Renal pelvis (tissue), 4 donors: ENCODE measurements around the gene INPP4B. TPM values are rescaled to one million over a fixed set of nuclear protein-coding genes. Genes with fewer than 3 reads are reported as not detected.
"Not testable (repeated sequence)": the region's sequence is repeated elsewhere in the genome, so short reads cannot be mapped to it uniquely, and the experiment has no call there.

Source experiments
- DNase-seq: peaks from one replicate; pipeline ENCODE4 v3.0.0-alpha.2; 2013
- polyA plus RNA-seq, 3 donors: library from polyadenylated mRNA; unstranded; fragments of 120-200 nt; gene quantifications; one replicate each; pipeline ENCODE4 v1.2.1, GENCODE V29; 2013; ENCODE audit not compliant: insufficient read length in 3 of 3

INPP4B gene
- polyA plus RNA-seq, 3 donors = 8.4 to 9.4 (median 8.4) TPM

DNA sequence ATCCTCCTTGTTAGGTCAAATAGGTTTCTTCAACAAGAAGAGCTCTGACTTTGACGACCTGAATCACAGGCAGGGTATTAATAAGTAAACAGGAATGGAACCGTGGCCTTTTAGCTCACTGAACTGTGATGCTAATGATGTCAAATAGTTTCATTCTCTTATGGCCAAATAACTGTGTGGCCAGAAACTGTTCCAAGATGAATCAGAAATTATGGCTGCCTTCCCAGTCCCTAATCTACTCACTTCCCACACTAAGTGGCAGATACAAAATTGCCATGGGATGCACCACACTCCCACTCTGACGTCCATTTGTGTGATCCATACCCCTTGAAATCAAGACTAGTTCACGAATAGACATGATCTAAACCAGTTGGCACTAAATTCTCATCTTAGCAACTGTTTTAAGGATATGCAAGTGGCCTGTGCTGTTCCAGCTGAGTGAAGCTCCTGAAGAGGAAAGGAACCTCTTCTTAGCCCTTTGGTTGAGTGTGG lies 754.4 kb downstream of the INPP4B start:
- DNase-seq = no peak

DNA sequence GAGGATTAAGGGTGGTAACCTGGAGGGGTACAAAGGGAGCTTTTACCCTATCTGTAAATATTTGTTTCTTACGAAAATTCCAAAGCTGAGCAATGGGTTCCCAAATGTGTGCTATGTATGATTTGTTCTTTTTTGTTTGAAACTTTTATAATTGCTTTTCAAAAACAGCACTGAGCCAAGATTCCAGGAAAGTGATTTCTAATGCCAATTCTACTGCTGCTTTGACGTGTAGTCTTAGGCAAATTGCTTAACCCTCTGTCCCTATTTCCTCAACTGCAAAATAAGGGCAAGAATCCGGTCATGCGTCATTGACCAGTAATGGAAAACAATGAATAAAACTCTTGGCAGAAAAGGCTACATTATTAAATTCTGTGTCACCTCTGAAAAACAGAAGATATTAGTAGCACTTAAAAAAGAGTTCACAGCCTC lies 755.0 kb downstream of the INPP4B start:
- no peak for DNase-seq

DNA sequence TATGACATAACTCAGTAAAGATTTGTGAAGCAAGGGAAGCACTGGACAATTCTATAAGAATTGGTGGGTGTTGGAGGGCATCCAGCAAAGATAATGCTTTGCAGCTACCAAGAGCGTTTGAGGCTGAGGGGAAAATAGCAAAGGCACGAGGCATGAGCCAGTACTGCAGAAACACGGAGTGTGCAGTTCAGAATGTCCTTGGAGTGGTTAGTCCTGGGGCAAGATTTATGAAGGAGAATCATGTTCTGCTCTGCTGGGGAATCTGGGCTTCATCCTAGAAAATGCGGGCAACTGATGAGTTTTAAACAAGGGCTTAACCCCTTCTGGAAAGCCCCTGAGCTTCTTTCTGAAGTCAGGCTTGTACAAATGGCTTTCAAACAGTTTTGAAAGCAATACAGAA lies 757.2 kb downstream of the INPP4B start:
- no peak for DNase-seq

DNA sequence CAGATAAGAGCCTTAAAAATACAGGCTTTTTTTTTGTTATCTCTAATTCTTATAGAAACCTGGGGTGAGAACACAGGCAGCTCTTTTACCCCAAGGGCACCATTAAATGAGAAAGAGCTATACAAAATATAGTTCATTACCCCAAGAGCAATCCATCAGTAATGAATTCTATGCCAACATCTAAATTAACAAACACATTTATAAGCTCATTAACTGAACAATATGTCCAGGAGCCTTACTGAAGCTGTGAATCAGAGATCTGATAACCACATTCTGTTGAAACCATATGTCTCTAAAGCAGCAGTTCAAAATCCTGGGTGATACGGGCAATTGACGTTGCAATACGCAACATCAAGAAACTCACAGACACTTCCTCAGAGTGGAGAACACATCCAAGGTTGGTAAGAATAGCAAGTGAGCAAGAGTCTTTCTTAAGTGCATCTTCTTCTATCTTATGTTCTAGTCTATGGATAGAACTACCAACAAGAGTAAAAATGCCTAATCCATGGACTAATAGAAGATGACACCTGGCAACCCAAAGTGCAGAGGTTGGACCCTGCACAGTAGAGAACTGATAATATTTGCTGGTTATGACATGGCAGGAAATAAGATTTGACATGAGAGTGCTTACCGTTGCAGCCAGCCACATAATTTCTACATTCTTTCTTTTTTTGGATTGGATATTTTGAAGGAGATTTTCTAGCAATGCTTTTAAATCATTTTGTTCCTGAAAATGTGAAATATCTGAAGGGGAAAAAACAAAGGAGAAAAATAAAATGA lies 760.4 kb downstream of the INPP4B start:
- DNase-seq = no peak

DNA sequence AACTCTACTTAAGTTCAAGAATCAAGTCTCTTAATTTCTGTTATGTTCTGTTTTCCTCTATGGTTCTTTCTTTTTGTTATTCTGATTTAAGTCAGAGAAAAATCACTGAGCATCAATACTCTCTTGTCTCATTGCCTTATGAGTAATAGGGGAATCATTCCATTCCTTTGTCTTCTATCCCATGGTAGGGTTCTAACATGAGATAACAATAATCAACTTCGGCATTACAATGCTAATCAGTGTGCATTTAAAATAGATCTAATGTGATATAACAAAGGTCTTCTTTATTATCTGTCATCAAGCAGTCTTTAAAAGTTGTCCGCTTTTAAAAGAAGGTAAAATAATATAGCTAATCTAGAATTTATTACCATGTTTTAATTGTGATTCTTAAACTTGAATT lies 762.8 kb downstream of the INPP4B start:
- no peak for DNase-seq

DNA sequence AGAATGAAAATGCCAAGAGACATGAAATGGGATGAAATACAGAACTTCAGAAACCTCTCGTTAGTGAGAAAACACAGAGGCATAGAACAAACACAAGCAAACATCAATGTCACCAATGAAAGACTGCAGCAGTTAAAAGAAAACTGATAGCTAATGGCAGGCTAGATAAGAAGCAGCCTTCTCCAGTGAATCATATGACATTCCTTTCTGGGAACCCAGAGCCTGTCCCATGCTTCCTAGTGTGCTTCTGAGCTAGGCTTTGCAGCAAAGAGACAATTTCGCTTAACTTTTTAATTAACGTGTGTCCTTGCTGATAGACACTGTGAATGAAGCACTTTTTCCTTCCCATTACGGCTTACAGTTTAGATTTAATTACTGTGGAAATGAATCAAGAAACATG lies 765.1 kb downstream of the INPP4B start:
- DNase-seq = no peak

DNA sequence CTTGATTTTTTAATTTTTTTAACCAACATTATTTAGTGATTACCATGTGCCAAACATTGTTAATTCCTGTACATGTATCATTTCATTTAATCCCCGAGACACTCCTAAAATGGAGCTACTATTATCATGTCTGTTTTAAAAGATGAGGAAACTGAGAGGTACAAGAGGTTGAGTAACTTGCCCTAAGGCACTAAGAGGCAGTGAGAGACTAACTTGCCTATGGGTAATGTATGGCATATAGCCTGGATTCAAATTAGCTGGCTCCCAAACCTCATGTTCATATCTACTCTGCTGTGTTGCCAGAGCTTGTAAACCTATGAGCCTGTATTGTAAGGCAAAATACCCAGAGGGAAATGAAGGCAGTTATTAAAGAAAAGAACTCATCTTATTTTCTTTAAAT lies 766.1 kb downstream of the INPP4B start:
- DNase-seq = no peak

DNA sequence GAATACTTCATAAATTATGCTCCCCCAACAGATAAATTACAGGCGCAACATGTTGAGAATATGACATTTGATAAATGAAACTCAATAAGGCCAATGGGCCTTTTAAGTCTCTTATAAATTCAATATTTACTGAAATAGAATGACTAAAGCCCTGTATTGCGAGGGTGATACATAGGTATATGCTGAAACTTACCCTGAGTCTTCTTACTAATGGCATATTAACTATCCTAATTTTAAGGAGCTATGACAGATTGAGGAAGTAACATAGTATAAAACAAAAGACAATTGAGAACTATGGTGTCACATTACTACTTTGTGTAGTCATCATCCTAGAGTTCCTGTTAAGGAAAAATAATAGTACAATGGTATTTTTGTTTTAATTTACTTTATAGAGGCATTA lies 769.1 kb downstream of the INPP4B start:
- DNase-seq = no peak

DNA sequence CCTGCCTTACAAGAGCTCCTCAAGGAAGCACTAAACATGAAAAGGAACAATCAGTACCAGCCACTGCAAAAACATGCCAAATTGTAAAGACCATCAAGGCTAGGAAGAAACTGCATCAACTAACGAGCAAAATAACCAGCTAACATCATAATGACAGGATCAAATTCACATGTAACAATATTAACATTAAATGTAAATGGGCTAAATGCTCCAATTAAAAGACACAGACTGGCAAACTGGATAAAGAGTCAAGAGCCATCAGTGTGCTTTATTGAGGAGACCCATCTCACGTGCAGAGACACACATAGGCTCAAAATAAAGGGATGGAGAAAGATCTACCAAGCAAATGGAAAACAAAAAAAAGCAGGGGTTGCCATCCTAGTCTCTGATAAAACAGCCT lies 777.8 kb downstream of the INPP4B start:
- not testable (repeated sequence) for DNase-seq

DNA sequence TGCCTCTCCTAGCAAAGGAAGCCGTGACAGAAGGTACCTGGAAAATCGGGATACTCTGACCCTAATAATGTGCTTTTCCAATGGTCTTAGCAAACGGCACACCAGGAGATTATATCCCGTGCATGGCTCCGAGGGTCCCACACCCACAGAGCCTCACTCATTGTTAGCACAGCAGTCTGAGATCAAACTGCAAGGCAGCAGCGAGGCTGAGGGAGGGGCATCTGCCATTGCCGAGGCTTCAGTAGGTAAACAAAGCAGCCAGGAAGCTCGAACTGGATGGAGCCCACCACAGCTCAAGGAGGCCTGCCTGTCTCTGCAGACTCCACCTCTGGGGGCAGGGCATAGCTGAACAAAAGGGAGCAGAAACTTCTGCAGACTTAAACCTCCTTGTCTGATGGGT lies 779.5 kb downstream of the INPP4B start:
- DNase-seq = not testable (repeated sequence)

DNA sequence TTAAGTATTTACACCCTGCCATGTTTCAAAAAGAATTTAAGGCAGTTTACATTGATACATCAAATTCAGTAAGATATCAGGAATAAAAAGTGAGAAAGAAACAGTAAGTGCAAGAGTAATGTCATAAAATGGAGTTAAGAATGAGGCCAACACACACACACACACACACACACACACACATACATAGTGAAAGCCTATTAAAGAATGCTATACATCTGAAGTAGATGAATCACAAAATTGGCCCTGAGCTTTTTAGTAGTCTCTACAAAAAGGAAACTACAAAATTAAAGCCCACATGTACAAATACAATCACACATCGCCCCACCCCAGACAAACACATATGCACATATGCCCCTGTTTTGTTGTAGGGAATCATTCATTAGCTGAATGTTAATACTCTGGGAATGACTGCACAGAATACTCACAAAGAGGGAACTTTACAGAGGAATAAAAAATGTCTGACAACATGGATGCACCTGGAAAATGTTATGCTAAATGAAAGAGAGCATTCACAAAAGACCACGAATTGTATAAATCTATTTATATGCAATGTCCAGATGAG lies 780.9 kb downstream of the INPP4B start:
- DNase-seq = no peak

DNA sequence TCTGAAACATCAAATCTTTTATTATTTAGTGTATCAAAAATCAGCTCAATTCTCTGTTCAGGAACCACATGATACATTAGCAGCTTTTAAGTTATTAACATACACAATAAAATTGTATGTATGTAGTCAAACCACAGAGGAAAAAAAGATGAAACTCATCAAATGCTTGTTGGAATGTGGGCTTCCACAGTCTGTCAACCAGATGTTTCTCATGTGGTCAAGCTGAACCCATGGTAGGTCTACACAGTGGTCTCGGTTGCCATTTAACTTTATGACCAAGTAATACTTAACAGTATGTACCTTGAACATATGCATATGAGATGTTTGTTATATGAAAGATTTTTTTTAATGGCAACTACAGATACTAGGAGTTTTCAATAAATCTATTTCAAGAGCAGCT lies 781.9 kb downstream of the INPP4B start:
- DNase-seq = no peak

DNA sequence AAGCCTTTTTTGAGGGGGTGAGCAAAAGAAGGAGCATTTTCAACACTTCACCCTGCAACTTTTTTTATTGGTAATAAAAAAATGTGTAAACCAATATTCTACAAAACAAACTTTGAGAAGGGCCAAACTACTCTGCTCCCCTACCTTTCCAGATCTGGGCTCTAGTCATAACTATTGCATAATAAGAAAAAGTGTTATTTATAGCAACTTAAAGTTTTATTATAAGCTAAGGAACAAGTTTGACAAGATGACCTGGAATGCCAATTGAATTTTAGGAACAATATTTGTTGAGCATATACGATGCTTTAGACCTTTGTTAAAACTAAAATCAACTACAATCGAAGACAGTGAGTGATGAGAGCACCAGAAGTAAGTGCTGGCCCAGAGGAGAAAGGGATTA lies 800.1 kb downstream of the INPP4B start:
- DNase-seq = no peak

DNA sequence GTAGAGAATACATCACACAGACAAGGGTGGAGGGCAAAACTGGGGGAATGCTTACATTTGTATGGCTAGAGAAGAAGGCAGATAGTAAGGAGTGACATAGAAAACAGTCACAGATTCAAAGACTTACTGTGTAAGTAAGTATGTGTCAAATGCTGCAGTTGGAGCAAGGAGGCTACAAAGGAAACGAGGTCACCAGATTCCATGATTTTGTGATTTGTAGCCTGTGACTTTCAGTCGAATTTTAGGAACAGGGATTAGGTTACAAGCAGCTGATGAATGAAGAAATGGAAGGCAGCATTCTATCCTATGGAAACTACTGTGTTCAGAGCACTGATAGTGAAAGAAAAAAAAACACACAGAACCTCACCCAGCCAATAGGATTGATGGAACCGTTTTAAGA lies 801.8 kb downstream of the INPP4B start:
- DNase-seq = no peak

DNA sequence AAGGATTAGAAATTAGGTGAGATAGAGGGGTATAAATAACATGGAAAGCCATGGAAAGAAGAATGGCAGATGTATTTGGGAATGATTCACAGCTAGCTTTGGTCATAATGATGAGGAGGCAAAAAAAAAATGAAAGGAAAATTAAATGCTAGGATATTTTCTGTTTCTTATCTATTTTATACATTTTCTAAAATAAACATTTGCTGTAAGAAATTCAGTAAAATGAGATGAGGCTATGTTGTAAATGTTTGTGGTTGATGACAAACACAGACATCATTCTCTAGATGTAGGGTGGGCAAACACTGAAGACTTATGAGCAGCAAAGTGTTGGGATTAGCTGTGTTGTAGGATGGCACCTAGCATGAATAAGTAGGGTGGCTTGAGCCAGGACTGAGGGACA lies 802.6 kb downstream of the INPP4B start:
- no peak for DNase-seq

DNA sequence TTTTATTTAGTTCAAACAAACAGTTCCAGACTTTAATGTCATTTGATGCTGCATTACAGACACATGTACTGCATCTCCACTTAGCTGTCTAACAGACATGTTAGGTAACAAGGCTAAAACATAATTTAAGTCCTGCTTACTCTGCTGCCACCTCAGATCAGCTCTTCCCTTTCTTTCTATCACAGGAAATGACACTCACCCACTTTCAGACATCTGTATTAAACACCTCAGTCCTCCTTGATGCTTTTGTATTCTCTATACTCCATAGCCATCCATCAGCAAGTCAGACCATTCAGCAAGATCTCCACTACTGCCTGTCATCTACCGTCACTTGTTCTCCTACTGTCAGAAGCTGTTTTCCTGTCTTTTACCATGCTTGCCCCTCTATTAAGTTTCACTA lies 804.3 kb downstream of the INPP4B start:
- no peak for DNase-seq

DNA sequence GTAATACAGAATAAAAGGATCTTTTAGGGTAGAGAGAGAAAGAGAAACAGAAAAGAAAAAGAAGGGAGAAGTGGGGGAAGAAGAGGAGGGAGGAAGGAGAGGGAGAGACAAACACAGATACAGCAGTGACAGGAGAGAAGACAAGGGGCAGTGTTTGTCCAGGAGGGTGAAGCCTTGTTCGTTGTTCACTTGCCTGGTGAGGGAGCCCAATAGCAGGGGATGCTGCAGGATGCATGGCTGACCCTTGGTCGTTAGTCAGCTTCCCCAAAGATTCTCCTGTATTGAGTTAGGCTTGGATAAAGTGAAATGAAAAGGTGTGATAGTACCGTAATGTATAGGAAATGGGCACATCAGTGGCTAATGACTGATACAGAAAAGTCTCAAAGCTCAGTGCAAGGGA lies 806.1 kb downstream of the INPP4B start:
- DNase-seq = no peak

DNA sequence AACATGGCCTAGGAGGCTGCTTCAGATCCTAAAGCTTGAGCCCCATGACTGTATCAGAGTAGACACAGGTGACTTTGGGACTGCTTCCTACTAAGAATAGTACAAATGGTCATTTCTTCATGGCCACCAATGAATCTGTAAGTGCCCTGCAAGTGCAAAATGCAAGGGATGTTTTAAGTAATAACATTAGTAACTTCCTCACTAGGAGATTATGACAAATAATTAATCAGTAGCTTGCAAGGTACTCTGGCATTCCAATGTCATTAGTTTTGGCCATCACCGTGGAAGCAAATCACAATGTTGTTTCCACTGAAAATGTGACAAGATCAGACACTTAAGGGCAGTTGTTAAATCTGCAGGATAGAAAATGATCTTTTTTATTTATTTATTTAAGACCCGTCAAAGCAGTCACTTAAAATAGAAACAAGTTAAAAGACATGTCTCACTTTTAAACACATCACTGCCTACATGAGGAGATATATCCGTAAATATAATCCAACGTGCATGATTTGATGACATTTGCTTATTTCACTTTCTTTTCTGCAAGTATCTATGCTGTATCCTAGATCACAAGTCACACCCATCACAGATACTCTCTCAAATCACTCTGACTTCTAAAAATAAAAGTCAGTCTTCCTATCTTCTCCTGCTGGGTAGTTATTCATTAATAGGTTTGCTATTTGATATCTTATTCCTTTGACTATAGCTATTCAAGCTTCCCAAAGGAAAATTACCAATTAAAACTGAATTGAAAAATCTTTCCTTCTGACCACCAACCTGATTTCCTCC lies 809.1 kb downstream of the INPP4B start:
- DNase-seq = no peak

DNA sequence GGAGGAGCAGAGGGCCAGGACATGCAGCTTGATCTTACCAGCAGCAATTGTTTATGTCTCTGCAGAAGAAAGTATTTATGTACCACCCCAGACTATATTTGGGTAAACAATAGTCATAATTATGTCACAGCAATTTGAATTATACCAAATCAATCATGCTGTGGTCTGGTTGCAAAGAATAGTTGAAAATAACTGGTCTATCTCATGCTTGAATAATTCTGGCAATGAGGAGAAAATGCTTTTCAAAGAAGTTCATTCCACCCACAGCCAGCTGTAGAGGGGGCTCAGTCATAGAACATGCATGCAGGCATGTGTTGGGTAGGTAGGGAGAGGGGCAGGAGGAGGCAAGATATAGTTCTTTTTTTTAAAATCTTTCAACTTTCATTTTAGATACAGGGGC lies 810.5 kb downstream of the INPP4B start:
- DNase-seq = no peak

DNA sequence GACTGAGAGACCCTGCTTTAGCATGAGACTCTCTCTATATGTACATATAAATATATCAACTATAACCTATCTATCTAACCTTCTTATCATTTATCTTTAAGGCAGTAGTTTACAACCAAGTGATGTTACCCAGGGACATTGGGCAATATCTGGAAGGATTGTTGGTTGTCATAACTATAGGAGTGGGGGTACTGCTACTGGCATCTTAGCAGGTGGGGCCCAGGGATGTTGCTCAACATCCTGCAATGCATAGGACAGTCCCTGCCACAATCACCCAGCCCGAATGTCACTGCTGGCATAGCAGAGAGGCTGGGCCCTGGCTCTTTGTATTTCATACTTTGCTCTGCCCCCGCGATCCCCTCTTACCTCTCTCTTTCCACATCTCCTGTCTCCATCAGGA lies 812.0 kb downstream of the INPP4B start:
- DNase-seq = no peak

DNA sequence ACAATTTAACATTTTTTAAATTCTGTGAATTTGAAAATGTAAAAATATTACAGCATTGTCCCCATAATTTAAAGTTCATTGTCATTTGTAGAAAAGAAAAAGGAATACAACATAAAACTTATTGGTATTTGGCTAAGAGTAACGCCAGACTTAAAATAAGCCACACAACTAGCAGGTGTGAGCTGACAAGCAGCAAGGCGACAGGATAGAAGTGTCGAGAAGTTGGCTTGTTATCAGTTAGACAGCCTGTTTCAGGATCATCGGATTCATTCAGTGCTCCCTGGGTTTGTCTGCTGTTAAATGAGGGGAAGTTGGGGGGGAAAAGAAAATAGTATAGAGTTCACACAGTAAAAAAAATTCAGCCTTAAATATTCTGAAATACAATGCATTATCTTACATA lies 816.1 kb downstream of the INPP4B start:
- DNase-seq = no peak

DNA sequence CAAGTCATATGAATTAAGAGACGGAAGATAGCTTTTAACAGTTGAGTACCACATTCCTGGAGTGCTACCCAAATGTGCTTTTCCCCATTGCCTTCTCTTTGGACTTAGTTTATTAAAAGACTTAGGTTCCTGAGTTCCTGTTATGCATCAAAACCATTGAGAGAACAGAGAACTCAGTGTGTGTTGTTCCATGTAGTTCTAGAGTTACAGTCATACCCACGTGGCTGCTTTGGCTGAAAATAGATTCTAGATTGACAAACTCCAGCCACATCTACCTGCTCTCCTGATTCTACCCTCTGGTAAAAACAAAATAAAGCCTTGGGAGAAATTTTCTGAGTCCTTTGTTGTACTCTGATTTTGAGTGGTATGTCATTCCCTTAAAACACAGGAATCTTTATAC lies 824.3 kb downstream of the INPP4B start:
- no peak for DNase-seq

DNA sequence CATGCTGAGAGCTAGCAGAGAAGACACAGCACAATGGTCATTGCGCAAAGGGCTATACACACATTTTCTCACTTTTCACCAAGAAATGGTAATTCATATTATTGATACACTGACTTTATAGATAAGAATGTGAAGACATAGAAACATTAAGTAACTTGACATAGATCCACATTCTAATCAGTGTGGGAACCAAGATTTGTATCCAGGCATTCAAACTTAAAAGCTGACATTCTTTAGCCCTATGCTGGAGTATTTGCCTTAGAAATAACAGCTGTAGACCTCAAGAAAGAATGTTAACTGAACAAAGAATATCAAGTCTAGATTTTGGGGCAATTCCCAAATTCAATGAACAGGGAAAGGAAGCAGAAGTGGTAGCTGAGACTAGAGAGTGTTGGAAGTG lies 824.9 kb downstream of the INPP4B start:
- DNase-seq = no peak
